GM23248 (cell line): ENCODE results near the gene GPR137B. TPM values are rescaled to one million over a fixed set of nuclear protein-coding genes. Genes with fewer than 3 reads are reported as not detected.

Experiments
- DNase-seq: peaks from one replicate; pipeline ENCODE4 v3.0.0-alpha.2; 2015
- H2AFZ ChIP-seq: fragments of 200-600 bp; sonication (generic); 2 replicates; pipeline ENCODE4 v1.6.1; 2016; ENCODE audit warnings: antibody characterized with exemption
- H3F3A ChIP-seq: fragments of 200-600 bp; sonication (generic); 2 replicates; pipeline ENCODE4 v1.6.1; 2016; ENCODE audit warnings: mild to moderate bottlenecking, antibody characterized with exemption, mixed run types; ENCODE audit not compliant: insufficient read depth
- H3K27ac ChIP-seq: fragments of 200-600 bp; sonication (generic); 2 replicates; pipeline ENCODE4 v1.5.1; 2016; ENCODE audit warnings: mild to moderate bottlenecking
- H3K27me3 ChIP-seq: fragments of 200-600 bp; sonication (generic); replicated peaks from 2 replicates; pipeline ENCODE4 v1.6.1; 2016; ENCODE audit warnings: mild to moderate bottlenecking; ENCODE audit not compliant: insufficient read depth
- H3K36me3 ChIP-seq: fragments of 200-600 bp; sonication (generic); 2 replicates; pipeline ENCODE4 v1.6.1; 2016; ENCODE audit warnings: low read depth, mild to moderate bottlenecking
- H3K4me1 ChIP-seq: fragments of 200-600 bp; sonication (generic); 2 replicates; pipeline ENCODE4 v1.6.1; 2016; ENCODE audit warnings: mild to moderate bottlenecking; ENCODE audit not compliant: insufficient read depth
- H3K4me2 ChIP-seq: fragments of 200-600 bp; sonication (generic); one replicate; pipeline ENCODE4 v1.6.1; 2016; ENCODE audit warnings: mild to moderate bottlenecking; ENCODE audit not compliant: unreplicated experiment
- H3K4me3 ChIP-seq: fragments of 200-600 bp; sonication (generic); 2 replicates; pipeline ENCODE4 v1.5.1; 2016; ENCODE audit warnings: mild to moderate bottlenecking
- H3K79me2 ChIP-seq: fragments of 200-600 bp; sonication (generic); 2 replicates; pipeline ENCODE4 v1.6.1; 2016; ENCODE audit warnings: mild to moderate bottlenecking; ENCODE audit not compliant: insufficient read depth
- H3K9ac ChIP-seq: fragments of 200-600 bp; sonication (generic); 2 replicates; pipeline ENCODE4 v1.6.1; 2016; ENCODE audit warnings: mild to moderate bottlenecking
- H3K9me2 ChIP-seq: fragments of 200-600 bp; sonication (generic); 2 replicates; pipeline ENCODE4 v1.6.1; 2016; ENCODE audit warnings: mixed run types, mild to moderate bottlenecking, moderate library complexity; ENCODE audit not compliant: insufficient read depth
- H3K9me3 ChIP-seq: fragments of 200-600 bp; sonication (generic); one replicate; pipeline ENCODE4 v1.6.1; 2017; ENCODE audit warnings: low read depth
- H4K20me1 ChIP-seq: fragments of 200-600 bp; sonication (generic); 2 replicates; pipeline ENCODE4 v1.6.0; 2016; ENCODE audit not compliant: insufficient read depth
- EZH2 ChIP-seq: fragments of 200-600 bp; sonication (generic); IDR thresholded peaks from 2 replicates; pipeline ENCODE4 v1.6.1; 2018; ENCODE audit warnings: antibody characterized with exemption, mild to moderate bottlenecking; ENCODE audit not compliant: insufficient read depth, poor library complexity, severe bottlenecking
- EZH2phosphoT487 ChIP-seq: fragments of 200-600 bp; sonication (generic); IDR thresholded peaks from 2 replicates; pipeline ENCODE4 v1.6.1; 2018; ENCODE audit warnings: antibody characterized with exemption, moderate library complexity, mild to moderate bottlenecking, low read depth; ENCODE audit not compliant: insufficient read depth
- WGBS, 2 experiments: methylation state at CpG; one replicate each; pipeline ENCODE4 v1.1.6; 2015 to 2017; ENCODE audit warnings: low lambda C conversion rate in 2 of 2, low coverage in 1 of 2; ENCODE audit errors: missing lambda C conversion rate in 2 of 2; 5-methylcytosine and 5-hydroxymethylcytosine counted together
- in situ Hi-C: fragments of 300-500 bp; cut with MboI; formaldehyde crosslinking; loops from 2 replicates; pipeline ENCODE4 v1.15.0; 2020
- polyA plus RNA-seq: library from polyadenylated mRNA; unstranded; fragments of >200 nt; fragmentation: Nextera tagmentation; extraction: Ambion mirVana; gene quantifications from 2 replicates; pipeline ENCODE4 v1.2.1, GENCODE V29; 2016
- total RNA-seq: library from RNA; depleted of rRNA; stranded (reverse); fragments of >200 nt; shearing (Covaris generic); gene quantifications from 2 replicates; pipeline ENCODE4 v1.2.3, GENCODE V29; 2014

GPR137B gene
- total and polyA plus RNA-seq, 2 experiments from 2014 or later = 26.0 to 30.6 TPM

- TF ChIP-seq EZH2 = no peak
- no peak for TF ChIP-seq EZH2phosphoT487
- no peaks in the 10 kb centered on the region for H3K27me3 ChIP-seq
- H3F3A ChIP-seq = no peaks in the 10 kb centered on the region
- no peaks in the 10 kb centered on the region for H3K4me1 ChIP-seq
- H3K9me2 ChIP-seq = no peaks in the 10 kb centered on the region
- H3K4me3 ChIP-seq = no peak overlapping the region
- no peak overlapping the region for H2AFZ ChIP-seq
- in situ Hi-C loops = no loop called here
- H3K4me2 ChIP-seq = no peak overlapping the region
- DNase-seq = no peak
- no peaks in the 10 kb centered on the region for H3K36me3 ChIP-seq
- peaks cover 15% of the 10 kb centered on the region; the same call in 1 of the 2 replicates for H3K79me2 ChIP-seq
- 85 to 93% methylated on average over 6 of the region's 6 CpGs for WGBS, 2 experiments
- H3K27ac ChIP-seq = no peak overlapping the region
- H3K9me3 ChIP-seq = no peaks in the 10 kb centered on the region
- no peak overlapping the region for H3K9ac ChIP-seq
- 0 out of 2 replicates have a peak, but pooled peaks cover 4% of the 10 kb centered on the region for H4K20me1 ChIP-seq
Observed at GRCh38 chr1:236163463-236164153, 21.3 kb downstream of the GPR137B start.

DNA sequence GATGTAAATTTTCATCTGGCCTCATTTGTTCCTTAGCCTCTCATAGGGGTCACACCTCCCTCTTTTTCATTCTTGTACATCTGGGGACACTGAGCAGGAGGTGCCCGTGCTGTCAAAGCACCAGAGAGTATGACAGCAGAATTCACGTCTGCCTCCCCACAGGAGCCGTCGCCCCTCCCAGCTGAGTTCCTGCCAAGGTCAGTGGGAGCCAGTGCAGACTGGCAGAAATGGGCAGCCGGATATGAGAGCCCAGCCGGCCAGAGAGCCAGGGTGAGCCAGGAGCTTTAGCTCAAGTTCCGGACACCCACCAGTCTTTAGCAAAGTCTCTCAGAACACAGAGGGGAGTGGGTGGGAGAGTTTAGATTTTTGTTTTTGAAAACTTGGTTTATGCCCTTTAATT is 21.9 kb downstream of the GPR137B start:
- Histone ChIP-seq H3K79me2 (peaks cover 15% of the 10 kb centered on the region; the same call in 1 of the 2 replicates), H3F3A (no peaks in the 10 kb centered on the region), H2AFZ (no peak overlapping the region), H3K36me3 (no peaks in the 10 kb centered on the region), H3K4me2 (no peak overlapping the region), H3K9me2 (no peaks in the 10 kb centered on the region), H3K9me3 (no peaks in the 10 kb centered on the region), H3K9ac (no peak overlapping the region), H4K20me1 (0 out of 2 replicates have a peak, but pooled peaks cover 4% of the 10 kb centered on the region), H3K27ac (no peak overlapping the region), H3K4me1 (no peaks in the 10 kb centered on the region), H3K27me3 (no peaks in the 10 kb centered on the region), H3K4me3 (no peak overlapping the region)
- DNase-seq = no peak
- in situ Hi-C loops = no loop called here
- 94 to 96% methylated on average over 7 of the region's 7 CpGs for WGBS, 2 experiments
- TF ChIP-seq EZH2phosphoT487 (no peak), EZH2 (no peak)

GRCh38 chr1:236165238-236165981 is 23.1 kb downstream of the GPR137B start:
- Histone ChIP-seq H3K9me2 (no peaks in the 10 kb centered on the region), H4K20me1 (0 out of 2 replicates have a peak, but pooled peaks cover 4% of the 10 kb centered on the region), H3F3A (no peaks in the 10 kb centered on the region), H3K9me3 (no peaks in the 10 kb centered on the region), H3K4me3 (no peak overlapping the region), H3K4me1 (no peaks in the 10 kb centered on the region), H3K9ac (no peak overlapping the region), H3K27me3 (no peaks in the 10 kb centered on the region), H3K4me2 (no peak overlapping the region), H3K79me2 (peaks cover 15% of the 10 kb centered on the region; the same call in 1 of the 2 replicates), H2AFZ (no peak overlapping the region), H3K36me3 (no peaks in the 10 kb centered on the region), H3K27ac (no peak overlapping the region)
- TF ChIP-seq EZH2phosphoT487 (no peak), EZH2 (no peak)
- in situ Hi-C loops = no loop called here
- no peak for DNase-seq
- WGBS, 2 experiments = 94% methylated on average over 10 of the region's 10 CpGs

- 80 to 88% methylated on average over 6 of the region's 6 CpGs for WGBS, 2 experiments
- Histone ChIP-seq H3K9me3 (no peaks in the 10 kb centered on the region), H3K27ac (no peak overlapping the region), H3K9ac (no peak overlapping the region), H3F3A (no peaks in the 10 kb centered on the region), H3K36me3 (no peaks in the 10 kb centered on the region), H3K4me3 (no peak overlapping the region), H4K20me1 (0 out of 2 replicates have a peak, but pooled peaks cover 4% of the 10 kb centered on the region), H3K4me1 (no peaks in the 10 kb centered on the region), H3K27me3 (no peaks in the 10 kb centered on the region), H3K79me2 (peaks cover 15% of the 10 kb centered on the region; the same call in 1 of the 2 replicates), H3K9me2 (no peaks in the 10 kb centered on the region), H2AFZ (no peak overlapping the region), H3K4me2 (no peak overlapping the region)
- in situ Hi-C loops = no loop called here
- DNase-seq = no peak
- TF ChIP-seq EZH2phosphoT487 (no peak), EZH2 (no peak)
Observed at GRCh38 chr1:236166041-236166440, 23.7 kb downstream of the GPR137B start.
